VCaP (cell line): ENCODE results near the gene PEX14.

Source experiments
- H3K27ac ChIP-seq: fragments of 450-650 bp; 2 replicates; pipeline ENCODE4 v1.5.1; 2017
- TF ChIP-seq, protein P1 (sequence below): fragments of 450-650 bp; conservative IDR thresholded peaks from 2 replicates; pipeline ENCODE4 v1.5.1; 2017; ENCODE audit warnings: mild to moderate bottlenecking, moderate library complexity

The PEX14 gene

DNA sequence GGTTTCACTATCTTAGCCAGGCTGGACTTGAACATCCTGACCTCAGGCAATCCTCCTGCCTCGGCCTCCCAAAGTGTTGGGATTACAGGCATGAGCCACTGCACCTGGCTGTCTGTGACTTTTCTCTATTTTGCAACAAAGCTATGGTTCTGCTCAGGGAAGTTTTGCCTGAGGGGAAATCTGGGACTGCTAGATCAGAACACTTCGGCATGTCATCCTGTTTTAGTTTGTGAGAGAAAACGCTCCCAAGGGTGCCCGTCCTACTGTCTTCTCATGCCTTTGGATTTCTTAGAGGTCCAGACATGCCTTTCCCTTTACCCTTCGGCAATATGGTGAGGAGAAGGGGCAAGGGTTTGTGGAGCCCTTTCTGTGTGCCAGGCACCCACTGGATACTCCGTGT is 30.5 kb upstream of the PEX14 start:
- TF ChIP-seq, protein P1, sequence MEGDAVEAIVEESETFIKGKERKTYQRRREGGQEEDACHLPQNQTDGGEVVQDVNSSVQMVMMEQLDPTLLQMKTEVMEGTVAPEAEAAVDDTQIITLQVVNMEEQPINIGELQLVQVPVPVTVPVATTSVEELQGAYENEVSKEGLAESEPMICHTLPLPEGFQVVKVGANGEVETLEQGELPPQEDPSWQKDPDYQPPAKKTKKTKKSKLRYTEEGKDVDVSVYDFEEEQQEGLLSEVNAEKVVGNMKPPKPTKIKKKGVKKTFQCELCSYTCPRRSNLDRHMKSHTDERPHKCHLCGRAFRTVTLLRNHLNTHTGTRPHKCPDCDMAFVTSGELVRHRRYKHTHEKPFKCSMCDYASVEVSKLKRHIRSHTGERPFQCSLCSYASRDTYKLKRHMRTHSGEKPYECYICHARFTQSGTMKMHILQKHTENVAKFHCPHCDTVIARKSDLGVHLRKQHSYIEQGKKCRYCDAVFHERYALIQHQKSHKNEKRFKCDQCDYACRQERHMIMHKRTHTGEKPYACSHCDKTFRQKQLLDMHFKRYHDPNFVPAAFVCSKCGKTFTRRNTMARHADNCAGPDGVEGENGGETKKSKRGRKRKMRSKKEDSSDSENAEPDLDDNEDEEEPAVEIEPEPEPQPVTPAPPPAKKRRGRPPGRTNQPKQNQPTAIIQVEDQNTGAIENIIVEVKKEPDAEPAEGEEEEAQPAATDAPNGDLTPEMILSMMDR = no peak
- H3K27ac ChIP-seq = no peak overlapping the region

DNA sequence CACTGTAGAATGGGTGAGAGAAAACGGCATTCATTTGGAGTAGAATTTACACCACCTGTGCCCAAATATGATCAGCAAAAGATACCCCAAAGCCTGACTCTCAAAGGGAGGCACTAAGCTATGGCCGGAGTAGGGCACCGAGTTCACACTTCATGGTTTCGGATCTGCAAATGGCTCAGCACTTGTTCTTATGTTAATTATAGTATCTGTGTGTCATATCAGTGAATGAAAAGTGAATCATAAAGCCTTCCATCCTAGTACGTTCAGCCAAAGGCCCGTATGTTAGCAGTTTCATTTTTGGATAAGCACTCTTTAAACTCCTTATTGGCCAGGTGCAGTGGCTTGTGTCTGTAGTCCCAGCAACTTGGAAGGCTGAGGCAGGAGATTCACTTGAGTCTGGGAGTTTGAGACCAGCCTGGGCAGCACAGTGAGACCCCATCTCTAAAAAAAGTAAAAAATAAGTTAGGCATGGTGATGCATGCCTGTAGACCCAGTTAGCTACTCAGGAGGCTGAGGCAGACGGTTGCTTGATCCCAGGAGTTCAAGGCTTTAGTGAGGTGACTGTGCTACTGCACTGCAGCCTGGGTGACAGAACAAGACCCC is 29.9 kb upstream of the PEX14 start:
- TF ChIP-seq, protein P1 = no peak
- H3K27ac ChIP-seq = no peak overlapping the region

DNA sequence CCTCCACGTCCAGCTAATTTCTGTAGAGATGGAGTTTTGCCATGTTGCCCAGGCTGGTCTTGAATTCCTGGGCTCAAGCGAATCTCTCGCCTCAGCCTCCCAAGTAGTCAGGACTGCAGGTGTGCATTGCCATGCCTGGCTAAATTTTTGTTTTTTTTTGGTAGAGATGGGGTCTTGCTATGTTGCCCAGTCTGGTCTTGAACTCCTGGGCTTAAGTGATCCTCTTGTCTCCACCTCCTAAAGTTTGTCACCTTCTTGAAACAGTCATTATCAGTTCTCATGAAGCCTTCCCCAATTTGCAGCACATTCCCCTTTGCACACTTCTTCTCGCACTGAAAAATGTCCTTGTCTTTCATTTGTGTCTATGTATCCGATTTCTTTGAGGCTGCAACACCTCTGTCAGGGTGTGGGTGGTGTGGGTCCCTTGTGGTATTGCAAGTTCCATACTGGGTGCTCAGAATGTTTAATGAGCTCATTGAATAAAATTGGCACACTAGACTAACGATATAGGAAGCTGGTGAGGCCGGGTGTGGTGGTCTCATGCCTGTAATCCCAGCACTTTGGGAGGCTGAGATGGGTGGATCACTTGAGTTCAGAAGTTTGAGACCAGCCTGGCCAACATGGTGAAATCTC is 27.8 kb upstream of the PEX14 start:
- H3K27ac ChIP-seq = no peak overlapping the region
- TF ChIP-seq, protein P1 = no peak

DNA sequence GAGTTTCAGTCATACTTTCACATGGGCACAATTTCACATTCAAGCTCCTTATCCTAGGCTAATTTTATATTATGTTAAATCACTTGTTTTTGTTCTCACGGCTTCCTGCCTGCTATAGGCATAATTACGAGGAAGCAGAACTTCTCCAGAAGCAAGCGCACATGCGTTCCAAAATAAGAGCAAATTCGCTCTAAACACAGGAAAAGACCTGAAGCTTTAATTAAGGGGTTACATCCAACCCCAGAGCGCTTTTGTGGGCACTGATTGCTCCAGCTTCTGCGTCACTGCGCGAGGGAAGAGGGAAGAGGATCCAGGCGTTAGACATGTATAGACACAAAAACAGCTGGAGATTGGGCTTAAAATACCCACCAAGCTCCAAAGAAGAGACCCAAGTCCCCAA is 25.0 kb upstream of the PEX14 start, which contains the start of gene CORT:
TSS of gene CORT (plus strand) at position 281 of the 400 bp plus-strand sequence. CDS start 193 bp downstream, outside the sequence.
- TF ChIP-seq, protein P1 = no peak
- H3K27ac ChIP-seq = no peak within 1 kb of the TSS

DNA sequence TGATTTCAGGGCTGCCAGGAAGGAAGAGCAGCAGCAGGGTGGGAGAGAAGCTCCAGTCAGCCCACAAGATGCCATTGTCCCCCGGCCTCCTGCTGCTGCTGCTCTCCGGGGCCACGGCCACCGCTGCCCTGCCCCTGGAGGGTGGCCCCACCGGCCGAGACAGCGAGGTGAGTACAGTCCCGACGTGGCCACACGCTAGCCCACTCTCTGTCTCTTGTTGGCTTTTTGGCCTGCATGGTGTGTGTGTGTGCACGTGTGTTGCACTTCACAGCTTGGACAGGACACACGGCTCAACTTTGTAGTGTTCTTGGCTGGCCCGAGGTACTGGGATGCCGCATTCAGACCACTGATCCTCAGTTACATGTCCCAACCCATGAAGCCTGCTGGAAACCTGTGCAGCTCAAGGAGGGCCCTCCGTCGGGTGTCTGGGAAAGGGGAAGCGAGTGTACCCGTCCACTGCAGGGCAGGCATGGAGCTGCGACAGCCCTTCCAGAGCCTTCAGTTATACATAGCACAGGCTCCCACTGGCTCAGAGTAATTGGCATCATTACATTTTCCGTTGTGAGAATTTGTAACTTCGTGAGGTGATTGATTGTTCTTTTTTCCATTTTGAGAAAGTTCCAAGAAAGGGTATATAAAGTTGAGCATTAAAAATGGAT is 24.5 kb upstream of the PEX14 start:
- H3K27ac ChIP-seq = no peak overlapping the region
- TF ChIP-seq, protein P1 = no peak

DNA sequence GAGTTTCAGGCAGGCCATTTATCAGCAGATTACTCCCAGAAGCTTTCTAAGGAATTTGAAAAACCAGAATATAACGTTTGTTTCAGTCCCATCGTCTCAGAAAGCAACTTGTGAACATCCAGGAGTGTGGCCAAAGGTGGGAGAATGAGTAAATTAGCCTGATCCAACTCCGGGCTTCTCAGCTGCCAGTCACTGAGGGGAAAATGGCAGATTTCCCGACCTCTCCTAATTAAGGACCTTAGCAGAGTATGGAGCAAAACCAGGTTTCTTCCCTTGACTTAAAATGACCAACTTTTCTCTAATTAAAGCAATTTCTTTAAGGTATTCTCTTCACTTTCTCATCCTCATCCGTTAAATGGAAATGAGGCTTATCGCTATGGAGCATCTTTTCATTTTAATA is 23.9 kb upstream of the PEX14 start:
- TF ChIP-seq, protein P1 = no peak
- no peak overlapping the region for H3K27ac ChIP-seq

DNA sequence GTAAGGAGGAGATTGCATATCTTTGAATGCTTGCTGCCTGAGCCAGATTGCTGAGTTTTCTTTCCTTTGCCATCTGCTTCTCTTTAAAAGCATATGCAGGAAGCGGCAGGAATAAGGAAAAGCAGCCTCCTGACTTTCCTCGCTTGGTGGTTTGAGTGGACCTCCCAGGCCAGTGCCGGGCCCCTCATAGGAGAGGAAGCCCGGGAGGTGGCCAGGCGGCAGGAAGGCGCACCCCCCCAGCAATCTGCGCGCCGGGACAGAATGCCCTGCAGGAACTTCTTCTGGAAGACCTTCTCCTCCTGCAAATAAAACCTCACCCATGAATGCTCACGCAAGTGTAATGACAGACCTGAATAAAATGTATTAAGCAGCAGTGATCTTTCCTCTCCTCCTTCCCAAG is 23.5 kb upstream of the PEX14 start:
- TF ChIP-seq, protein P1 = no peak
- H3K27ac ChIP-seq = no peak overlapping the region
